Mesendoderm (in vitro differentiated cells): Measurements from ENCODE around the gene ZEB2.

Source experiments
- DNase-seq: peaks from one replicate; pipeline ENCODE4 v3.0.0; 2013
- H2AK5ac ChIP-seq: 2 replicates; pipeline ENCODE4 v1.6.1; 2013; ENCODE audit warnings: low read length, inconsistent platforms
- H2BK120ac ChIP-seq: 2 replicates; pipeline ENCODE4 v1.6.1; 2013; ENCODE audit warnings: low read depth, mild to moderate bottlenecking, low read length, moderate library complexity, mixed read lengths
- H2BK15ac ChIP-seq: replicated peaks from 2 replicates; pipeline ENCODE4 v1.6.1; 2013; ENCODE audit warnings: low read depth, mild to moderate bottlenecking, moderate library complexity
- H2BK5ac ChIP-seq: 2 replicates; pipeline ENCODE4 v1.6.1; 2013; ENCODE audit warnings: low read length, inconsistent platforms
- H3K18ac ChIP-seq: 2 replicates; pipeline ENCODE4 v1.6.1; 2013; ENCODE audit warnings: mild to moderate bottlenecking, low read length, mixed read lengths
- H3K23ac ChIP-seq: one replicate; pipeline ENCODE4 v1.6.1; 2013; ENCODE audit warnings: low read length
- H3K27ac ChIP-seq: 2 replicates; pipeline ENCODE4 v1.5.1; 2013; ENCODE audit warnings: low read depth, mild to moderate bottlenecking, inconsistent platforms, low read length, moderate library complexity
- H3K27me3 ChIP-seq: 2 replicates; pipeline ENCODE4 v1.6.1; 2013; ENCODE audit warnings: low read length, control low read depth, mild to moderate bottlenecking, inconsistent platforms; ENCODE audit not compliant: insufficient read depth, poor library complexity
- H3K36me3 ChIP-seq: 2 replicates; pipeline ENCODE4 v1.6.1; 2013; ENCODE audit warnings: low read length, inconsistent platforms; ENCODE audit not compliant: control insufficient read depth, insufficient read depth
- H3K4ac ChIP-seq: one replicate; pipeline ENCODE4 v1.6.1; 2013; ENCODE audit warnings: low read depth, mild to moderate bottlenecking, low read length, moderate library complexity
- H3K4me1 ChIP-seq: 2 replicates; pipeline ENCODE4 v1.6.1; 2013; ENCODE audit warnings: low read depth, low read length, inconsistent platforms; ENCODE audit not compliant: control insufficient read depth
- H3K4me2 ChIP-seq: 2 replicates; pipeline ENCODE4 v1.6.1; 2013; ENCODE audit warnings: low read length
- H3K4me3 ChIP-seq: 2 replicates; pipeline ENCODE4 v1.5.1; 2013; ENCODE audit warnings: mild to moderate bottlenecking, low read length
- H3K56ac ChIP-seq: one replicate; pipeline ENCODE4 v1.6.1; 2013; ENCODE audit warnings: low read length
- H3K79me1 ChIP-seq: 2 replicates; pipeline ENCODE4 v1.6.1; 2013; ENCODE audit warnings: low read length, inconsistent platforms
- H3K79me2 ChIP-seq: 2 replicates; pipeline ENCODE4 v1.6.1; 2013; ENCODE audit warnings: mild to moderate bottlenecking, low read length; ENCODE audit not compliant: control insufficient read depth, insufficient read depth
- H3K9ac ChIP-seq: 2 replicates; pipeline ENCODE4 v1.6.1; 2013; ENCODE audit warnings: low read length, inconsistent platforms
- H4K5ac ChIP-seq: one replicate; pipeline ENCODE4 v1.6.1; 2013; ENCODE audit warnings: low read length
- H4K8ac ChIP-seq: one replicate; pipeline ENCODE4 v1.6.1; 2013; ENCODE audit warnings: low read depth, mild to moderate bottlenecking, control low read depth, low read length, moderate library complexity
- WGBS: extraction: QIAGEN DNeasy Blood & Tissue Kit; methylation state at CpG from one replicate; pipeline ENCODE4 v1.1.7; 2013; ENCODE audit warnings: low lambda C conversion rate, missing lambda C conversion rate; ENCODE audit not compliant: insufficient coverage; ENCODE audit errors: extremely low coverage; 5-methylcytosine and 5-hydroxymethylcytosine counted together

The ZEB2 gene

GRCh38 chr2:144514616-144515091 is 5.3 kb downstream of the ZEB2 start:
- Histone ChIP-seq H3K79me1 (no peaks in the 10 kb centered on the region), H3K4me3 (no peak overlapping the region), H3K56ac (no peak overlapping the region), H4K8ac (no peak overlapping the region), H3K9ac (no peak overlapping the region), H3K4ac (no peak overlapping the region), H4K5ac (no peak overlapping the region), H2BK5ac (no peak overlapping the region), H3K23ac (no peak overlapping the region), H3K4me1 (peaks cover 16% of the 10 kb centered on the region), H3K4me2 (no peak overlapping the region), H3K27ac (no peak overlapping the region), H2BK120ac (no peak overlapping the region), H3K36me3 (no peaks in the 10 kb centered on the region), H3K18ac (no peak overlapping the region), H2BK15ac (no peak overlapping the region), H2AK5ac (no peak overlapping the region), H3K27me3 (peaks cover 40% of the 10 kb centered on the region), H3K79me2 (no peaks in the 10 kb centered on the region)
- no peak for DNase-seq
- WGBS, result no CpG with 5 or more reads among the region's 6 CpGs

- Histone ChIP-seq H2BK5ac (no peak overlapping the region), H2BK15ac (no peak overlapping the region), H4K5ac (no peak overlapping the region), H3K27me3 (peaks cover 29% of the 10 kb centered on the region), H4K8ac (no peak overlapping the region), H3K79me2 (no peaks in the 10 kb centered on the region), H3K4me3 (no peak overlapping the region), H3K27ac (no peak overlapping the region), H3K23ac (no peak overlapping the region), H3K18ac (no peak overlapping the region), H3K56ac (peak overlapping the region; percentile 2), H3K79me1 (no peaks in the 10 kb centered on the region), H3K4ac (no peak overlapping the region), H3K4me1 (peaks cover 18% of the 10 kb centered on the region), H2AK5ac (no peak overlapping the region), H2BK120ac (no peak overlapping the region), H3K36me3 (no peaks in the 10 kb centered on the region), H3K9ac (no peak overlapping the region), H3K4me2 (peak overlapping the region; percentile 18)
- no CpG with 5 or more reads among the region's 18 CpGs for WGBS
- DNase-seq, result peak; percentile 65
Observed at GRCh38 chr2:144513388-144514101, 6.4 kb downstream of the ZEB2 start.

- H3K4ac ChIP-seq, result no peak overlapping the region
- no peak overlapping the region for H2BK5ac ChIP-seq
- no peaks in the 10 kb centered on the region for H3K36me3 ChIP-seq
- no peak for DNase-seq
- H3K27me3 ChIP-seq, result peaks cover 27% of the 10 kb centered on the region
- no peak overlapping the region for H3K18ac ChIP-seq
- H3K4me1 ChIP-seq, result peaks cover 18% of the 10 kb centered on the region
- no peak overlapping the region for H3K4me3 ChIP-seq
- no peak overlapping the region for H2BK15ac ChIP-seq
- H2AK5ac ChIP-seq, result no peak overlapping the region
- no peaks in the 10 kb centered on the region for H3K79me2 ChIP-seq
- H3K27ac ChIP-seq, result no peak overlapping the region
- peak overlapping the region; percentile 5 for H3K56ac ChIP-seq
- no peak overlapping the region for H4K8ac ChIP-seq
- H2BK120ac ChIP-seq, result peak overlapping the region; percentile 35
- WGBS, result no CpG with 5 or more reads among the region's 5 CpGs
- no peak overlapping the region for H3K4me2 ChIP-seq
- H3K9ac ChIP-seq, result no peak overlapping the region
- H3K79me1 ChIP-seq, result no peaks in the 10 kb centered on the region
- no peak overlapping the region for H3K23ac ChIP-seq
- H4K5ac ChIP-seq, result no peak overlapping the region
Observed at GRCh38 chr2:144512891-144513351, 7.0 kb downstream of the ZEB2 start.

- DNase-seq, result no peak
- Histone ChIP-seq H2BK120ac (peak overlapping the region; percentile 35), H3K56ac (peak overlapping the region; percentile 5), H3K4ac (no peak overlapping the region), H3K4me2 (no peak overlapping the region), H4K5ac (no peak overlapping the region), H4K8ac (no peak overlapping the region), H3K9ac (no peak overlapping the region), H3K27ac (no peak overlapping the region), H3K4me3 (no peak overlapping the region), H3K79me1 (no peaks in the 10 kb centered on the region), H3K18ac (no peak overlapping the region), H2AK5ac (no peak overlapping the region), H3K4me1 (peaks cover 18% of the 10 kb centered on the region), H3K23ac (no peak overlapping the region), H3K79me2 (no peaks in the 10 kb centered on the region), H3K36me3 (no peaks in the 10 kb centered on the region), H2BK15ac (no peak overlapping the region), H3K27me3 (peaks cover 27% of the 10 kb centered on the region), H2BK5ac (no peak overlapping the region)
- no CpG with 5 or more reads among the region's 3 CpGs for WGBS
Observed at GRCh38 chr2:144512470-144512869, 7.4 kb downstream of the ZEB2 start.

- Histone ChIP-seq H4K5ac (no peak overlapping the region), H3K18ac (no peak overlapping the region), H3K4me2 (no peak overlapping the region), H3K27ac (no peak overlapping the region), H2BK120ac (no peak overlapping the region), H3K27me3 (peaks cover 27% of the 10 kb centered on the region), H3K79me2 (no peaks in the 10 kb centered on the region), H2BK5ac (no peak overlapping the region), H3K36me3 (no peaks in the 10 kb centered on the region), H2AK5ac (no peak overlapping the region), H3K9ac (no peak overlapping the region), H3K4me1 (peaks cover 18% of the 10 kb centered on the region), H3K56ac (no peak overlapping the region), H3K4ac (no peak overlapping the region), H2BK15ac (no peak overlapping the region), H3K4me3 (no peak overlapping the region), H3K79me1 (no peaks in the 10 kb centered on the region), H4K8ac (no peak overlapping the region), H3K23ac (no peak overlapping the region)
- no peak for DNase-seq
- WGBS, result no CpG with 5 or more reads among the region's 3 CpGs
Observed at GRCh38 chr2:144511937-144512336, 8.0 kb downstream of the ZEB2 start.
